Activated CD8-positive, alpha-beta T cell treated with anti-CD3 and anti-CD28 coated beads, Interleukin-2, amount 10 ng/mL, durations not matched to agents 7 days and 5 days (primary cell): ENCODE results near the gene TNFRSF1A. TPM values are rescaled to one million over a fixed set of nuclear protein-coding genes. Genes with fewer than 3 reads are reported as not detected.

Source experiments
- ATAC-seq: fragments of 150-1000 bp; cut with Tn5 transposase; one replicate; pipeline ENCODE4 v1.10.0; 2021; ENCODE audit warnings: moderate library complexity
- CTCF ChIA-PET: fragments of 350-600 bp; sonication (Branson Sonifier 250); formaldehyde crosslinking; loops from one replicate; lab custom pipeline; 2021; ENCODE audit warnings: antibody characterized with exemption; lab: Charles Lee
- POLR2A ChIA-PET: fragments of 350-600 bp; sonication (Branson Sonifier 250); formaldehyde crosslinking; loops from one replicate; lab custom pipeline; 2021; ENCODE audit warnings: antibody characterized with exemption; lab: Charles Lee
- DNase-seq: peaks from one replicate; pipeline ENCODE4 v3.0.0-alpha.2; 2020
- H3K27ac Mint-ChIP-seq: one replicate; pipeline ENCODE4 v1.8.0; 2021; ENCODE audit warnings: mild to moderate bottlenecking, mixed read lengths
- H3K27me3 Mint-ChIP-seq: one replicate; pipeline ENCODE4 v1.8.0; 2021; ENCODE audit warnings: low read depth, mixed read lengths
- H3K36me3 Mint-ChIP-seq: one replicate; pipeline ENCODE4 v1.8.0; 2021; ENCODE audit warnings: low read depth, mixed read lengths
- H3K4me1 Mint-ChIP-seq: one replicate; pipeline ENCODE4 v1.8.0; 2021; ENCODE audit warnings: low read depth, mixed read lengths
- H3K4me3 Mint-ChIP-seq: one replicate; pipeline ENCODE4 v1.8.0; 2021; ENCODE audit warnings: mild to moderate bottlenecking, mixed read lengths
- H3K9me3 Mint-ChIP-seq: one replicate; pipeline ENCODE4 v1.8.0; 2022; ENCODE audit warnings: mixed read lengths; ENCODE audit not compliant: insufficient read depth
- total RNA-seq, 2 experiments: library from RNA; stranded (reverse); gene quantifications; one replicate each; pipeline ENCODE4 v1.2.3, GENCODE V29; 2021

TNFRSF1A gene
- total RNA-seq, 2 experiments from 2014 or later: 58.8 to 63.4 TPM

DNA sequence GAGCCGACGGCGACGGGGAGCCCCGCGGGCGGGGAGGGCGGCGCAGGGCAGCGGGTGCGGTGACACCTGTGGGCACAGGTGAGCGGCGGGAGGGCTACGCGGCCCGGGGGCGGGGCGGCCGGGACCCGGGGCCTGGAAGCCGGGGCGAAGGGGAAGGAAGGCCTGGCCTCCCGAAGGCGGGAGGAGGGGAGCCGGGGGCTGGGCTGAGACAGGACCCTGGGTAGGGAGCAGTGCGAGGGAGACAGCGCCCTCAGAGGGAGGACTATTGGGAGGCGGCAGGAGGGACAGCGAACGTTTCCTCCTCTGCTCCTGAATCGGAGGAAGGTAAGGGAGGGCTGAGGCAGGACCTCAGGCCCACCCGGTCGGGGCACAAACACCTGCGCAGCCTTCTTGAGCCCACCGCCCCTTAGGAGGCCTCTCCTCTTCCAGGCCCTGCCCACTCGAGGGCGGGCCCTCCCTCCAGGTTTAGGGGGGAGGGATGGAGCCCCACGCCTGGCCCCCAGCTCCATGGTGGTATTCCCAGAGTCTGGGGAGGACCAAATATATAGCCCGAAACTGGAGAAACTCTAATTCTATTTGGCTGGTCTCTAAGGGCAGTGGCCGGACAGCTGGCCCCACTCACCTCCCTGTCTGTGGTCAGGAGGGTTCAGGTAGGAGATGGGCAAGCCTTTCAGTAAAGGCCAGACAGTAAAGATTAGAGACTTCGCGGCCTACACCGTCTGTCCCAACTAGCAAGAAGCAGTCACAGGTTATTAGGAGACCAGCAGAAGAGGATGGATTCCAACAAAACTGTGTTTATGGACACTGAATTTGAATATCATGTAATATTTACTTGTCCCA, 30.9 kb downstream of the TNFRSF1A start:
- Mint-ChIP-seq H3K36me3 (no peaks in the 10 kb centered on the region), H3K4me3 (no peak overlapping the region), H3K9me3 (no peaks in the 10 kb centered on the region), H3K4me1 (peaks cover 7% of the 10 kb centered on the region), H3K27me3 (peaks cover 22% of the 10 kb centered on the region), H3K27ac (no peak overlapping the region)
- ChIA-PET POLR2A (no interaction called here), CTCF (no interaction called here)
- DNase-seq (no peak), ATAC-seq (no peak)

DNA sequence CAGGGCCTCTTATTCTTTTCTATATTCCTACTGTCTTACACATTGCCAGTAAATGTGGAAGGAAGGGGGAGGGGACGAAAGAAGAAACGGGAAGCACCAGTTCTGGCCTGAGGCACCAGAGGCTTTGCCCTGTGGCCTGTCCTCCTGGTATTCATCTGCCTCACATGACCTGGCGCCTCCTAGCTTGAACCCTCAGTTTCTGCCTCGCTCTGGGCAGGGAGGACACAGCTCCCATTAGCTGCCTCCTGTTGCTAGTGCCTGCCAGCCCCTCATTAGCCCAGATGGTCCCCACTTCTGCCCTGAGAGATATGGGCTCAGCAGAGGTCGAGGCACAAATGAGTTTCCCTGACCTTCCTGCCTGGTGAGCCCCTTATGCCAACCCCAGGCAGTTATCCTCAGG, 34.3 kb downstream of the TNFRSF1A start:
- H3K4me1 Mint-ChIP-seq: peaks cover under 1% of the 10 kb centered on the region
- no peaks in the 10 kb centered on the region for H3K36me3 Mint-ChIP-seq
- no peak for ATAC-seq
- CTCF ChIA-PET: interaction anchor here (1.3 kb wide), 1 partner anchor 158 kb away, joined by 3 read pairs; no protein-coding TSS in a partner anchor
- H3K9me3 Mint-ChIP-seq: no peaks in the 10 kb centered on the region
- peaks cover 34% of the 10 kb centered on the region for H3K27me3 Mint-ChIP-seq
- no peak for DNase-seq
- H3K4me3 Mint-ChIP-seq: no peak overlapping the region
- POLR2A ChIA-PET: no interaction called here
- H3K27ac Mint-ChIP-seq: no peak overlapping the region

DNA sequence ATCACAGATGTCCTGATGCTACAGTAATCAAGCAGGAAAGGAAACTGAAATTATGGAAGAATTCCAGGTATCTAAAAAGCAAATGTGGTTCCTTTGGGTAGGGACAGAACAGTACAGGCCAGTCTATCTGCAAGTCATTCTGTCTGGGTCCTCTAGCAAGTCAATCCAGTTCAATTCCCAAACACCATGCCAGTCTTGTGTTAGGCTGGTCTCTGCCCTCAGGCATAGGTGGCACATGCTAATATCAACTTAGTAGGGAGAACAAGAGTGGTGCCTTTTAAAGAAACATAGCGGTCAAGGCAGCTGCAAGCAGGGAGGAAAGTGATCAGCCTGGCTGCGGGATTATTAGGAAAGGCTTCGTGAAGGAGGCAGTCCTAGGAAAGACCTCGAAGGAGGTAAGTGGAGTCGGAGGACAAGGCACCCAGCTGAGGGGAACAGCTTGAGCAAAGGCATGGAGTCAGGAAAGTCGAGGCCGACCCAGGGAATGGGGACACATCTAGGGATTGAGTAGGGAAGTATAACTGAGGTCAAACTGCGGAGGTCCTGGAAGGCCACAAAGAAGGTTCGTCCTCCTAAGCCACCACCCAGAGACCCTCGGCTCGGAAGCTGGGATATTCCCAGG, 35.2 kb downstream of the TNFRSF1A start:
- no peak overlapping the region for H3K27ac Mint-ChIP-seq
- ChIA-PET POLR2A (no interaction called here), CTCF (interaction anchor here (1.5 kb wide), 1 partner anchor 17 kb away, joined by 5 read pairs; no protein-coding TSS in a partner anchor)
- DNase-seq: no peak
- no peaks in the 10 kb centered on the region for H3K9me3 Mint-ChIP-seq
- H3K36me3 Mint-ChIP-seq: no peaks in the 10 kb centered on the region
- H3K4me1 Mint-ChIP-seq: no peaks in the 10 kb centered on the region
- peaks cover 34% of the 10 kb centered on the region for H3K27me3 Mint-ChIP-seq
- H3K4me3 Mint-ChIP-seq: no peak overlapping the region
- ATAC-seq: no peak

DNA sequence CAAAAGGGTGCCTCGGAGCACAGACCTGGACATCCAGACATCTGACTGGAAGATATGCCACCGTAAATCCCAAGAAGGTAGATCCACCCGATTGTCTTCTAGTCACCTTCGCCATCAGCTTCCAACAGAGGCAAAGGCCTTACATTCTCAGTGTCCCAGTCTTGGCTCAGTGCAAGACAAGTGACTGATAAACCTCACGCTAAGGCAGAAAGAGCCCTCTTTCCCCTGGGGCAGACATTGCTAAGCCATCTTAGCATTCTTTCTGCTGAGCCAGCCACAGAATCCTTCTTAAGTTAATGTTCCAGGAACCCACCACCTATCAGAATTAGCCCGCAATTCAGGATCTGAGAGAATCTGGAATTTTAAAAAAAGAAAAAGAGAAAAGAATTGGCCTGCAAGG, 35.7 kb downstream of the TNFRSF1A start:
- DNase-seq: no peak
- no peaks in the 10 kb centered on the region for H3K4me1 Mint-ChIP-seq
- no peak overlapping the region for H3K4me3 Mint-ChIP-seq
- no peaks in the 10 kb centered on the region for H3K36me3 Mint-ChIP-seq
- no peak overlapping the region for H3K27ac Mint-ChIP-seq
- ChIA-PET POLR2A (no interaction called here), CTCF (interaction anchor here (1.5 kb wide), 1 partner anchor 17 kb away, joined by 5 read pairs; no protein-coding TSS in a partner anchor)
- no peaks in the 10 kb centered on the region for H3K9me3 Mint-ChIP-seq
- no peak for ATAC-seq
- H3K27me3 Mint-ChIP-seq: peaks cover 32% of the 10 kb centered on the region

DNA sequence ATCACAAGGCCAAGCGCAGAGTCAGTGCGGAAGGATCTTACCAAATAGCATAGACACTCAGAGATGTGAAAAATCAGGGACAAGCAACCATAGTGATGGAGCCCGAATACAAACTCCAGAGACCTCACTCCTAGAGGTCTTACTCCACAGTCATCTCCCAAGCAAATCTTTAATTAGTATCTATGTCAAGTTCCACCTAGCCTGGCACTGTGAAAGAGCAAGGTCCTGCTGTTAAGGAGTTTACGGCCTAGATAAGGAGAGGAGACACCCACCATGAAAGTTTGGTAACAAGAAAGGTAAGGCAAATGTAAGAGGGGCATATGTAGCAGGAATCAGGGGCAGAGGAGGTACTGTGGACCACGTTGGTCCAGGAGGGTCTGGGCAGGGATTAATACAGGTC, 38.8 kb downstream of the TNFRSF1A start:
- no peaks in the 10 kb centered on the region for H3K36me3 Mint-ChIP-seq
- ATAC-seq: no peak
- H3K4me1 Mint-ChIP-seq: no peaks in the 10 kb centered on the region
- no peak for DNase-seq
- ChIA-PET CTCF (no interaction called here), POLR2A (no interaction called here)
- no peak overlapping the region for H3K27ac Mint-ChIP-seq
- H3K27me3 Mint-ChIP-seq: peaks cover 23% of the 10 kb centered on the region
- no peaks in the 10 kb centered on the region for H3K9me3 Mint-ChIP-seq
- H3K4me3 Mint-ChIP-seq: no peak overlapping the region

DNA sequence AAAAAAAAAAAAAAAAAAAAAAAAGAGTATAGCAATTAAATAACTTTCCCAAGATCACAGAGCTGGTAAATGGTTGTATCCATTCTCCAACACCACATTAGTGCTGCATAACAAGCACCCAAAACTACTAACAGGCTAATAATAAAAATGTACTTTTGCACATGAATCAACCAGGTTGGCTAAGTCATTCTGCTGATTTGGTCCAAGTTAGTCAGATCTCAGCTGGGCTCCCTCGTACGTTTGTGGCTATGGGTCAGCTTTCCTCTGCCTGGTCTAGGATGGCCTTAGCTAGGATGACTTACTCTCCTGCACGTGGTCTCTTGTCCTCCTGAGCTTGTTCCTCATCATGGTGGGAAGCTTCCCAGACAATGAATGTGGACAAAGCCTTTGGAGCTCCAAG, 39.3 kb downstream of the TNFRSF1A start:
- Mint-ChIP-seq H3K27ac (no peak overlapping the region), H3K9me3 (no peaks in the 10 kb centered on the region), H3K36me3 (no peaks in the 10 kb centered on the region), H3K4me3 (no peak overlapping the region), H3K4me1 (no peaks in the 10 kb centered on the region), H3K27me3 (peaks cover 20% of the 10 kb centered on the region)
- ATAC-seq (no peak), DNase-seq (no peak)
- CTCF ChIA-PET: interaction anchor here (1.0 kb wide), 1 partner anchor 19 kb away, joined by 4 read pairs; no protein-coding TSS in a partner anchor
- POLR2A ChIA-PET: no interaction called here

DNA sequence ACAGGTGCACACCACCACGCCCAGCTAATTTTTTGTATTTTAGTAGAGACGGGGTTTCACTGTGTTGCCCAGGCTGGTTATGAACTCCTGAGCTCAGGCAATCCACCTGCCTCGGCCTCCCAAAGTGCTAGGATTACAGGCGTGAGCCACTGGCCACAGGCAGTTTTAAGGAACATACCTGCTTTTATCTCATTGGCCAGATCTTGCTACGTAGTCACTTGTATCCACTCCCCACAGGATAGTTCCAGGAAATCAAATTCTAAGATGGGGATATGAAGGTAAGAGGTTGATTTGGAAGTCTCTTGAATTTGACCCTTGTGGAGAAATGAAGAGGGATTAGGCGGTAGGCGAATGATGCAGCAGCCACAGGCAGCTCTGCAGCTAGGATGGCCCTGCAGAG, 40.2 kb downstream of the TNFRSF1A start:
- H3K36me3 Mint-ChIP-seq: no peaks in the 10 kb centered on the region
- peaks cover 19% of the 10 kb centered on the region for H3K27me3 Mint-ChIP-seq
- ChIA-PET CTCF (interaction anchor here (1.0 kb wide), 1 partner anchor 18 kb away, joined by 4 read pairs; no protein-coding TSS in a partner anchor), POLR2A (no interaction called here)
- no peaks in the 10 kb centered on the region for H3K4me1 Mint-ChIP-seq
- no peak overlapping the region for H3K27ac Mint-ChIP-seq
- H3K4me3 Mint-ChIP-seq: no peak overlapping the region
- DNase-seq (no peak), ATAC-seq (no peak)
- H3K9me3 Mint-ChIP-seq: no peaks in the 10 kb centered on the region

DNA sequence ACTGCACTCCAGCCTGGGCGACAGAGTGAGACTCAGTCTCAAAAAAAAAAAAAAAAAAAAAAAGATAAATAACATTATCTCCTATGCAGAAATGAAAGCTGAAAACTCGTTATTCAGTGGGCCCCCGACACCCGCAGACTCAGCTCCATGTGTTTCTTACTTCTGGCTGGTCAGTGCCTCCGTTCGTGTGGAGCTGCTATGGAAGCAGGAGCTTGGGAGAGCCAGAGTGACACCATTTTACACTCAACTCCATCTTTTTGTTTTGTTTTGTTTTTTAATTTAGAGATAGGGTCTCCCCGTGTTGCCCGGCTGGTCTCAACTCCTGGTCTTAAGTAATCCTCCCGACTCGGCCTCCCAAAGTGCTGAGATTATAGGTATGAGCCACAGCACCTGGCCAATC, 44.7 kb downstream of the TNFRSF1A start:
- Mint-ChIP-seq H3K27ac (no peak overlapping the region), H3K4me3 (no peak overlapping the region), H3K9me3 (no peaks in the 10 kb centered on the region), H3K36me3 (no peaks in the 10 kb centered on the region), H3K27me3 (peaks cover 9% of the 10 kb centered on the region), H3K4me1 (no peaks in the 10 kb centered on the region)
- no peak for ATAC-seq
- ChIA-PET CTCF (interaction anchor here (1.2 to 1.4 kb wide), 2 partner anchors 13 to 18 kb away, joined by 3 to 5 read pairs; no protein-coding TSS in a partner anchor), POLR2A (no interaction called here)
- no peak for DNase-seq

DNA sequence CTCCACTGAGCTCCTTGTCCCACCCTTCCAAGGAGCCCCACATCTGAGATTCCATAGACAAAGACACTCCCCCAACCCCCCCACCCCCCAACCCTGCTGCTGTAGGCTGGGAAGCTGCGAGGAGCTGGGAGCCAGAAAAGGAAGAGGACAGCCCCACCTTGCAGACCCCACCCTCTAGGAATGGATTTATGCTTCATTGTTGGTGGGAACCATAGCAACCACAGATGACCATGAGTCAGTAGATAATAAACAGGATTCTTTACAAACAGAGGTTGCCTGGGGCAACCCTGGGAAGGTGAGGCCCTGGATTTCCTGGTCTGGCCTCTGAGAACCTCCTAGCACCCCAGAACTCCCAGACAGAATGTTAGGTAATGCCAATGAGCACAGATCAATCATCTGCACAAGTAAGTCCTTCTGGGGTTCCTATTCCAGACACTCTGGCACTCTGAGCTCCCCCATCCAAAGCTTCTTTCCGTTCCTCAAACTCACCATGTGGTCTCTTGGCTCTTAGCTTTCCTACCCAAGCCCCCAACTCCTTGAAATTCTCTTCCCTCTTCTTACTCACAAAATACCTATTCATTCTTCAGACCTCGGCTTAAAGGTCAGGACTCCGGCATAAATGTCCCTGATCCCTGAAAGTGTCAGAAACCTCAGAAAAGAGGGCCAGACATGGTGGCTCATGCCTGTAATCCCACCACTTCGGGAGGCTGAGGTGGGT, 46.6 kb downstream of the TNFRSF1A start:
- ChIA-PET CTCF (interaction anchor here (0.8 to 1.2 kb wide), 3 partner anchors 9 to 100 kb away, joined by 3 to 4 read pairs (median 3); no protein-coding TSS in a partner anchor), POLR2A (no interaction called here)
- H3K27me3 Mint-ChIP-seq: peaks cover 5% of the 10 kb centered on the region
- no peaks in the 10 kb centered on the region for H3K36me3 Mint-ChIP-seq
- H3K4me3 Mint-ChIP-seq: no peak overlapping the region
- H3K9me3 Mint-ChIP-seq: no peaks in the 10 kb centered on the region
- DNase-seq (no peak), ATAC-seq (peak; percentile 58)
- no peak overlapping the region for H3K27ac Mint-ChIP-seq
- H3K4me1 Mint-ChIP-seq: no peaks in the 10 kb centered on the region

DNA sequence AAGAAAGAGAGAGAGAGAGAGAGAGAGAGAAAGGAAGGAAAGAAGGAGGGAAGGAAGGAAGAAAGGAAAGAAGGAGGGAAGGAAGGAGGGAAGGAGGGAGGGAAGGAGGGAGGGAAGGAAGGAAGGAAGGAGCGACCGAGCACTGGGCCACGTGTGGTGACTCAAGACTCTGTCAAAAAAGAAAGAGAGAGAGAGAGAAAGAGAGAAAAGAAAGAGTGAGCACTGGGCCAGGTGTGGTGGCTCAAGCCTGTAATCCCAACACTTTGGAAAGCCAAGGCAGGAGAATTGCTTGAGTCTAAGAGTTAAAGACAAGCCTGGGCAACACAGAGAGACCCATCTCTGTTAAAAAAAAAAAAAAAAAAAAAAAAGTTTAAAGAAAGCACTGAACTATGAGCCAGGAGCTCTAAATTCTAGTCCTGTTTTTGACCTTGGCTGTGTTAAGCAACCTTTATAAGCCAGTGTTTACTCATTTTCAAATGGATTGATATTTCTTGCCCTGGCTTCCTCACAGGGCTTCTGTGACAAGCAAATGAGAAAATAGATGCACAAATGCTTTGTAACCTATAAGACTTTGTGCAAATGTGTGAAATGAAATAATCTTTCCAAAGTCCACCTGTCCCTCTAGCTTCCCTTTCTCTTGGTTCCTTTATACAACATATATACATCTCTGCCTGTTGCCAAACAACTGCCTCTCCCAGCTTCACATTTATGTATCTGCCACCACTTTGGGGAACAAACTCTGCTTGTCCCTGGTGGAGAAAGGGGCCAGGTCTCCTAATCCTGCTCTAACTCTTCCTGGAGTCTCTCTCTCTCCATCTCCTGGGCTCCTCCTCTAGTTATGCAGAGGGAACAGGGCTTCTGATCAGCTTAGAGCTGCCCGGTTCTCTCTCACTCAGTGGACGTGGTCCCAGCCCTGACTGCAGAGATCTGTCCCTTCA, 47.5 kb downstream of the TNFRSF1A start:
- ChIA-PET CTCF (interaction anchor here (0.8 to 1.2 kb wide), 4 partner anchors 8 to 99 kb away, joined by 3 to 4 read pairs (median 3); no protein-coding TSS in a partner anchor), POLR2A (no interaction called here)
- DNase-seq (no peak), ATAC-seq (no peak)
- Mint-ChIP-seq H3K4me1 (no peaks in the 10 kb centered on the region), H3K27ac (no peak overlapping the region), H3K4me3 (no peak overlapping the region), H3K27me3 (peaks cover 5% of the 10 kb centered on the region), H3K36me3 (no peaks in the 10 kb centered on the region), H3K9me3 (no peaks in the 10 kb centered on the region)

DNA sequence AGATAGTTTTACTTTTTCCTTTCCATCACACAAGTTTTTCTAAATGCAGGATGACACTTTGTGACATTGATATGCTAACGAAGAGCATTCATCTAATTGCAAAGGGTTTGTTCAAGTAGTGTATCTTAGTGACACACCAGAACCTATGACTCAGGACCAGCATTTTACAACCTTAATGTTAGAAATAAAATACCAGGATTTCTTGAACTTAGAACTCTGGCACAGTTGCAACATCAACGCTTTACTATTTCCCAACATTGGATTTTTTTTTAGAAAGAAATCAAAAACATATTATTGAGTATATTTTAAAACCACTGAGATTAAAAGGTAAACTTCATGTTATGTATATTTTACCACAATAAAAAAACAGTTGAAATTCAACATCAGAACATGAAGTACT, 49.3 kb downstream of the TNFRSF1A start:
- H3K27ac Mint-ChIP-seq: no peak overlapping the region
- ATAC-seq (no peak), DNase-seq (no peak)
- POLR2A ChIA-PET: no interaction called here
- CTCF ChIA-PET: no interaction called here
- no peak overlapping the region for H3K4me3 Mint-ChIP-seq
- no peaks in the 10 kb centered on the region for H3K9me3 Mint-ChIP-seq
- peaks cover 3% of the 10 kb centered on the region for H3K27me3 Mint-ChIP-seq
- no peaks in the 10 kb centered on the region for H3K4me1 Mint-ChIP-seq
- no peaks in the 10 kb centered on the region for H3K36me3 Mint-ChIP-seq
